Measurements from ENCODE around the gene LYRM9. TPM values are rescaled to one million over a fixed set of nuclear protein-coding genes. Genes with fewer than 3 reads are reported as not detected.
"Not testable (repeated sequence)": the region's sequence is repeated elsewhere in the genome, so short reads cannot be mapped to it uniquely, and the experiment has no call there.

Gene LYRM9
- total RNA-seq, 1 donor from 2014 or later = 5.2 TPM

- Mint-ChIP-seq H3K36me3 (ENCODE audit: low read depth) (no peaks in the 10 kb centered on the region), H3K27ac (ENCODE audit: unreplicated experiment) (no peak overlapping the region), H3K27me3 (ENCODE audit: low read depth) (peaks cover 28% of the 10 kb centered on the region), H3K9me3 (ENCODE audit: low read depth) (no peaks in the 10 kb centered on the region), H3K4me1 (ENCODE audit: low read depth) (no peaks in the 10 kb centered on the region), H3K4me3 (ENCODE audit: unreplicated experiment) (no peak overlapping the region)
- DNase-seq (ENCODE audit: low spot score) = no peak
- no peak for TF ChIP-seq CTCF (IDR thresholded peaks at IDR 0.05)
Measured at GRCh38 chr17:27917000-27917399, 23.8 kb upstream of the LYRM9 start.

- Mint-ChIP-seq H3K9me3 (ENCODE audit: low read depth) (no peaks in the 10 kb centered on the region), H3K4me3 (ENCODE audit: unreplicated experiment) (no peak overlapping the region), H3K27ac (ENCODE audit: unreplicated experiment) (no peak overlapping the region), H3K36me3 (ENCODE audit: low read depth) (no peaks in the 10 kb centered on the region), H3K27me3 (ENCODE audit: low read depth) (peaks cover 27% of the 10 kb centered on the region), H3K4me1 (ENCODE audit: low read depth) (no peaks in the 10 kb centered on the region)
- no peak for DNase-seq (ENCODE audit: low spot score)
- TF ChIP-seq CTCF (IDR thresholded peaks at IDR 0.05) = no peak
Measured at GRCh38 chr17:27915709-27916108, 22.5 kb upstream of the LYRM9 start.

- H3K27ac Mint-ChIP-seq (ENCODE audit: unreplicated experiment) = no peak overlapping the region
- no peaks in the 10 kb centered on the region for H3K36me3 Mint-ChIP-seq (ENCODE audit: low read depth)
- no peak for DNase-seq (ENCODE audit: low spot score)
- no peaks in the 10 kb centered on the region for H3K4me1 Mint-ChIP-seq (ENCODE audit: low read depth)
- H3K4me3 Mint-ChIP-seq (ENCODE audit: unreplicated experiment) = no peak overlapping the region
- H3K27me3 Mint-ChIP-seq (ENCODE audit: low read depth) = peaks cover 28% of the 10 kb centered on the region
- no peaks in the 10 kb centered on the region for H3K9me3 Mint-ChIP-seq (ENCODE audit: low read depth)
- TF ChIP-seq CTCF (IDR thresholded peaks at IDR 0.05) = no peak
Measured at GRCh38 chr17:27914382-27914781, 21.2 kb upstream of the LYRM9 start.

- TF ChIP-seq CTCF (IDR thresholded peaks at IDR 0.05) = no peak
- Mint-ChIP-seq H3K4me1 (ENCODE audit: low read depth) (no peaks in the 10 kb centered on the region), H3K27ac (ENCODE audit: unreplicated experiment) (no peak overlapping the region), H3K4me3 (ENCODE audit: unreplicated experiment) (no peak overlapping the region), H3K9me3 (ENCODE audit: low read depth) (no peaks in the 10 kb centered on the region), H3K36me3 (ENCODE audit: low read depth) (no peaks in the 10 kb centered on the region), H3K27me3 (ENCODE audit: low read depth) (peaks cover 28% of the 10 kb centered on the region)
- no peak for DNase-seq (ENCODE audit: low spot score)
Measured at GRCh38 chr17:27912964-27913363, 19.8 kb upstream of the LYRM9 start.

GRCh38 chr17:27912299-27912698 lies 19.1 kb upstream of the LYRM9 start:
- not testable (repeated sequence) for H3K36me3 Mint-ChIP-seq (ENCODE audit: low read depth); H3K27ac Mint-ChIP-seq (ENCODE audit: unreplicated experiment); H3K9me3 Mint-ChIP-seq (ENCODE audit: low read depth); H3K4me1 Mint-ChIP-seq (ENCODE audit: low read depth); H3K4me3 Mint-ChIP-seq (ENCODE audit: unreplicated experiment); DNase-seq (ENCODE audit: low spot score)
- peaks cover 30% of the 10 kb centered on the region for H3K27me3 Mint-ChIP-seq (ENCODE audit: low read depth)

- no peak for TF ChIP-seq CTCF (IDR thresholded peaks at IDR 0.05)
- DNase-seq (ENCODE audit: low spot score) = no peak
- Mint-ChIP-seq H3K4me1 (ENCODE audit: low read depth) (no peaks in the 10 kb centered on the region), H3K4me3 (ENCODE audit: unreplicated experiment) (no peak overlapping the region), H3K27ac (ENCODE audit: unreplicated experiment) (no peak overlapping the region), H3K27me3 (ENCODE audit: low read depth) (peaks cover 27% of the 10 kb centered on the region), H3K9me3 (ENCODE audit: low read depth) (no peaks in the 10 kb centered on the region), H3K36me3 (ENCODE audit: low read depth) (no peaks in the 10 kb centered on the region)
Measured at GRCh38 chr17:27907976-27908558, 14.9 kb upstream of the LYRM9 start.

All from chondrocyte (in vitro differentiated cells).